HFF-Myc (cell line): Measurements from ENCODE around the gene SLC35A4.

ENCODE experiments used
- DNase-seq: peaks from one replicate; pipeline ENCODE4 v3.0.0-alpha.2; 2011; ENCODE audit warnings: low read depth; ENCODE audit errors: extremely low read depth
- H3K4me3 ChIP-seq: replicated peaks from 2 replicates; pipeline ENCODE4 v1.5.1; 2011; ENCODE audit warnings: low read depth, mild to moderate bottlenecking, control low read depth, low read length
- TF ChIP-seq, protein P1 (sequence below): IDR thresholded peaks from 2 replicates; pipeline ENCODE4 v1.5.1; 2012; ENCODE audit warnings: mild to moderate bottlenecking, low read depth, low read length, control low read depth; ENCODE audit errors: missing control alignments

SLC35A4 gene

GRCh38 chr5:140551872-140552271 is 12.8 kb upstream of the SLC35A4 start:
- DNase-seq, result no peak
- TF ChIP-seq, protein P1, sequence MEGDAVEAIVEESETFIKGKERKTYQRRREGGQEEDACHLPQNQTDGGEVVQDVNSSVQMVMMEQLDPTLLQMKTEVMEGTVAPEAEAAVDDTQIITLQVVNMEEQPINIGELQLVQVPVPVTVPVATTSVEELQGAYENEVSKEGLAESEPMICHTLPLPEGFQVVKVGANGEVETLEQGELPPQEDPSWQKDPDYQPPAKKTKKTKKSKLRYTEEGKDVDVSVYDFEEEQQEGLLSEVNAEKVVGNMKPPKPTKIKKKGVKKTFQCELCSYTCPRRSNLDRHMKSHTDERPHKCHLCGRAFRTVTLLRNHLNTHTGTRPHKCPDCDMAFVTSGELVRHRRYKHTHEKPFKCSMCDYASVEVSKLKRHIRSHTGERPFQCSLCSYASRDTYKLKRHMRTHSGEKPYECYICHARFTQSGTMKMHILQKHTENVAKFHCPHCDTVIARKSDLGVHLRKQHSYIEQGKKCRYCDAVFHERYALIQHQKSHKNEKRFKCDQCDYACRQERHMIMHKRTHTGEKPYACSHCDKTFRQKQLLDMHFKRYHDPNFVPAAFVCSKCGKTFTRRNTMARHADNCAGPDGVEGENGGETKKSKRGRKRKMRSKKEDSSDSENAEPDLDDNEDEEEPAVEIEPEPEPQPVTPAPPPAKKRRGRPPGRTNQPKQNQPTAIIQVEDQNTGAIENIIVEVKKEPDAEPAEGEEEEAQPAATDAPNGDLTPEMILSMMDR, result no peak
- no peak overlapping the region for H3K4me3 ChIP-seq

GRCh38 chr5:140553657-140554056 is 11.0 kb upstream of the SLC35A4 start:
- no peak for DNase-seq
- no peak overlapping the region for H3K4me3 ChIP-seq
- TF ChIP-seq, protein P1, result no peak

- no peak for DNase-seq
- H3K4me3 ChIP-seq, result no peak overlapping the region
- TF ChIP-seq, protein P1, result no peak
These were observed 10.2 kb upstream of the SLC35A4 start for GRCh38 chr5:140554454-140554853.

DNA sequence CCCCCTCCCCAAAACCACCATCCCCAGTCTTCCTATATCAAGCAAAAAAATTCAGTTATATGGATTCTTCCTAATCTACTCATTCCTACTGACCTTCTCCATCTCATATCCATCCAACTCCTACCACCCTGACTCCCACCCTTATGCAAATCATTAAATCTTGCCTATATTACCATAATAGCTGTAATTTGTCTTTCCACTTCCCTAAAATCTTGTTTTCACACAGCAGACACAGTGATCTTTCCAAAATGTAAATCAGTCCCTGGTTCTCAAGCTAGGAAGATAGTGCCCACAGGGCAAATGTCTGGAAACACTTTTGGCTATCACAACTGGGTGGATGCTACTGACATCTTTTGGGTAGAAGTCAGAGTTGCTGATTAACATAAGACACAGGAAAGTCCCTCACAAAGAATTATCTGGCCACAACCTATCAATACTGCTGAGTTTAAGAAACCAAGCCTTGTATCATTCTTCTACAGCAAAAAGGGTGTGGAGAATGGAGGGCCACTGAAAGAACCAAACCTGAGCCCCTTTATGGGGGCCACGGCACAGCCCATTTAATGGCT is 8.8 kb upstream of the SLC35A4 start:
- TF ChIP-seq, protein P1, result no peak
- no peak for DNase-seq
- peak overlapping the region; percentile 69 for H3K4me3 ChIP-seq

- H3K4me3 ChIP-seq, result peak overlapping the region; percentile 69
- TF ChIP-seq, protein P1, result no peak
- DNase-seq, result no peak
These were observed 8.2 kb upstream of the SLC35A4 start for GRCh38 chr5:140556438-140556837.

- TF ChIP-seq, protein P1, result no peak
- H3K4me3 ChIP-seq, result peak within 1 kb of the TSS; percentile 69
- DNase-seq, result peak; percentile 65
These were observed 7.4 kb upstream of the SLC35A4 start, which contains the start of gene SRA1 for GRCh38 chr5:140557136-140557805. Gene SRA1, minus strand, starts transcription at chr5:140557473. Its CDS starts 21 bp downstream, at chr5:140557452.
